Astrocyte (in vitro differentiated cells and primary cell): Measurements from ENCODE around the gene CTNNA3. TPM values are rescaled to one million over a fixed set of nuclear protein-coding genes. Genes with fewer than 3 reads are reported as not detected.

Source experiments
- DNase-seq: peaks from one replicate; pipeline ENCODE4 v3.0.0-alpha.2; 2010; ENCODE audit warnings: low read depth
- FAIRE-seq: peaks from 2 replicates; lab custom pipeline; 2011; peaks lifted over from hg19 to GRCh38; lab: Jason Lieb, UNC
- H2AFZ ChIP-seq: 2 replicates; pipeline ENCODE4 v1.6.0; 2012; ENCODE audit warnings: low read depth, low read length, inconsistent platforms
- H3K27ac ChIP-seq: 2 replicates; pipeline ENCODE4 v1.5.1; 2011; ENCODE audit warnings: low read depth, low read length, inconsistent platforms
- H3K27me3 ChIP-seq: 2 replicates; pipeline ENCODE4 v1.6.0; 2011; ENCODE audit warnings: low read length, inconsistent platforms; ENCODE audit not compliant: insufficient read depth
- H3K36me3 ChIP-seq: 2 replicates; pipeline ENCODE4 v1.5.1; 2011; ENCODE audit warnings: low read length, inconsistent platforms; ENCODE audit not compliant: insufficient read depth
- H3K4me1 ChIP-seq: 2 replicates; pipeline ENCODE4 v1.5.1; 2011; ENCODE audit warnings: low read length, inconsistent platforms; ENCODE audit not compliant: insufficient read depth
- H3K4me2 ChIP-seq: 2 replicates; pipeline ENCODE4 v1.6.0; 2012; ENCODE audit warnings: low read length, inconsistent platforms
- H3K4me3 ChIP-seq: 2 replicates; pipeline ENCODE4 v1.5.1; 2011; ENCODE audit warnings: low read depth, mild to moderate bottlenecking, low read length, inconsistent platforms; ENCODE audit not compliant: insufficient read depth
- H3K79me2 ChIP-seq: 2 replicates; pipeline ENCODE4 v1.6.0; 2012; ENCODE audit warnings: mild to moderate bottlenecking, low read length, inconsistent platforms; ENCODE audit not compliant: insufficient read depth
- H3K9ac ChIP-seq: 2 replicates; pipeline ENCODE4 v1.6.0; 2012; ENCODE audit warnings: mild to moderate bottlenecking, low read length, inconsistent platforms
- H3K9me3 ChIP-seq: 2 replicates; pipeline ENCODE4 v1.5.1; 2012; ENCODE audit warnings: low read depth, mild to moderate bottlenecking, low read length, inconsistent platforms; ENCODE audit not compliant: insufficient read depth
- H4K20me1 ChIP-seq: 2 replicates; pipeline ENCODE4 v1.6.0; 2012; ENCODE audit warnings: low read length, inconsistent platforms; ENCODE audit not compliant: insufficient read depth
- H3K27ac Mint-ChIP-seq: one replicate; pipeline ENCODE4 v1.8.0; 2021; ENCODE audit warnings: mild to moderate bottlenecking, mixed read lengths; ENCODE audit not compliant: unreplicated experiment
- H3K27me3 Mint-ChIP-seq: one replicate; pipeline ENCODE4 v1.8.0; 2021; ENCODE audit warnings: low read depth, mixed read lengths; ENCODE audit not compliant: unreplicated experiment
- H3K36me3 Mint-ChIP-seq: one replicate; pipeline ENCODE4 v1.8.0; 2021; ENCODE audit warnings: low read depth, mixed read lengths; ENCODE audit not compliant: unreplicated experiment
- H3K4me1 Mint-ChIP-seq: one replicate; pipeline ENCODE4 v1.8.0; 2021; ENCODE audit warnings: low read depth, mixed read lengths; ENCODE audit not compliant: unreplicated experiment
- H3K4me3 Mint-ChIP-seq: one replicate; pipeline ENCODE4 v1.8.0; 2021; ENCODE audit warnings: mild to moderate bottlenecking, moderate library complexity, mixed read lengths; ENCODE audit not compliant: unreplicated experiment
- H3K9me3 Mint-ChIP-seq: one replicate; pipeline ENCODE4 v1.8.0; 2021; ENCODE audit warnings: mild to moderate bottlenecking, mixed read lengths; ENCODE audit not compliant: unreplicated experiment
- CTCF ChIP-seq: IDR thresholded peaks from 2 replicates; pipeline ENCODE4 v1.5.1; 2011; ENCODE audit warnings: low read depth, mild to moderate bottlenecking, inconsistent platforms, low read length, moderate library complexity; ENCODE audit not compliant: insufficient read depth
- EZH2 ChIP-seq: IDR thresholded peaks from 2 replicates; pipeline ENCODE4 v1.6.1; 2012; ENCODE audit warnings: mild to moderate bottlenecking, low read length, inconsistent platforms; ENCODE audit not compliant: insufficient read depth
- total RNA-seq: library from RNA; stranded (reverse); gene quantifications from 2 replicates; pipeline ENCODE4 v1.2.1, GENCODE V29; 2021

The CTNNA3 gene
- total RNA-seq, 1 donor from 2014 or later = 0.73 TPM

GRCh38 chr10:66958466-66958865 is 737.5 kb downstream of the CTNNA3 start:
- no peak overlapping the region for H3K4me2 ChIP-seq
- no peaks in the 10 kb centered on the region for H3K79me2 ChIP-seq
- H3K36me3 ChIP-seq = no peaks in the 10 kb centered on the region
- Mint-ChIP-seq H3K36me3 (no peaks in the 10 kb centered on the region), H3K27ac (no peak overlapping the region), H3K4me3 (no peak overlapping the region), H3K27me3 (no peaks in the 10 kb centered on the region), H3K9me3 (no peaks in the 10 kb centered on the region), H3K4me1 (no peaks in the 10 kb centered on the region)
- TF ChIP-seq EZH2 (no peak), CTCF (no peak)
- FAIRE-seq = no peak
- H2AFZ ChIP-seq = no peak overlapping the region
- H4K20me1 ChIP-seq = no peaks in the 10 kb centered on the region
- H3K4me3 ChIP-seq = no peak overlapping the region
- no peaks in the 10 kb centered on the region for H3K4me1 ChIP-seq
- no peaks in the 10 kb centered on the region for H3K9me3 ChIP-seq
- no peak overlapping the region for H3K27ac ChIP-seq
- no peak for DNase-seq
- no peaks in the 10 kb centered on the region for H3K27me3 ChIP-seq
- H3K9ac ChIP-seq = no peak overlapping the region

- Histone ChIP-seq H4K20me1 (no peaks in the 10 kb centered on the region), H3K79me2 (no peaks in the 10 kb centered on the region), H2AFZ (no peak overlapping the region), H3K4me2 (no peak overlapping the region), H3K4me1 (no peaks in the 10 kb centered on the region), H3K36me3 (no peaks in the 10 kb centered on the region), H3K9ac (no peak overlapping the region), H3K9me3 (no peaks in the 10 kb centered on the region), H3K27ac (no peak overlapping the region), H3K4me3 (no peak overlapping the region), H3K27me3 (no peaks in the 10 kb centered on the region)
- Mint-ChIP-seq H3K4me1 (no peaks in the 10 kb centered on the region), H3K9me3 (no peaks in the 10 kb centered on the region), H3K27me3 (no peaks in the 10 kb centered on the region), H3K27ac (no peak overlapping the region), H3K4me3 (no peak overlapping the region), H3K36me3 (no peaks in the 10 kb centered on the region)
- FAIRE-seq (no peak), DNase-seq (no peak)
- TF ChIP-seq EZH2 = no peak
Measured at GRCh38 chr10:66951896-66952295, 744.1 kb downstream of the CTNNA3 start.

GRCh38 chr10:66943590-66943989 is 752.4 kb downstream of the CTNNA3 start:
- no peak overlapping the region for H2AFZ ChIP-seq
- no peak overlapping the region for H3K4me3 ChIP-seq
- Mint-ChIP-seq H3K4me1 (peaks cover 1% of the 10 kb centered on the region), H3K36me3 (no peaks in the 10 kb centered on the region), H3K4me3 (no peak overlapping the region), H3K9me3 (no peaks in the 10 kb centered on the region), H3K27me3 (no peaks in the 10 kb centered on the region), H3K27ac (no peak overlapping the region)
- H3K36me3 ChIP-seq = no peaks in the 10 kb centered on the region
- no peaks in the 10 kb centered on the region for H4K20me1 ChIP-seq
- FAIRE-seq = no peak
- H3K27ac ChIP-seq = no peak overlapping the region
- H3K9me3 ChIP-seq = no peaks in the 10 kb centered on the region
- no peaks in the 10 kb centered on the region for H3K27me3 ChIP-seq
- H3K9ac ChIP-seq = no peak overlapping the region
- no peak overlapping the region for H3K4me2 ChIP-seq
- DNase-seq = no peak
- no peaks in the 10 kb centered on the region for H3K4me1 ChIP-seq
- H3K79me2 ChIP-seq = no peaks in the 10 kb centered on the region
- TF ChIP-seq CTCF = no peak
- TF ChIP-seq EZH2 = no peak
